ENCODE measurements around the gene ZNF808.

DNA sequence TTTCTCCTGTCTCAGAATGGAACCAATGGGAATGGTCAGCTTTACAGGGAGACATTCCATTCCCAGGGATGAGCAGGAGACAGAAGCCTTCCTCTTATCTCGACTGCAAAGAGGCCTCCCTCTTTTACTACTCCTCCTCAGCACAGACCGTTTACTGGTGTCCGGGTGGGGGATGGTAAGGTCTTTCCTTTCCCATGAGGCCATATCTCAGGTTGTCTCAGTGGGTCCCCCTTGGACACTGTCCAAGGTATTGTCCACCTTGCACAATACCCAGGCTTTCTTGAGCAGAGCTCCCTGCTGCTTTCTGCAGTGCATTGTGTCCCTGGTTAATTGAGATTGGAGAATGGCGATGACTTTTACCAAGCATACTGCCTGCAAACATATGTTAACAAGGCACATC, 7.5 kb upstream of the ZNF808 start:
- TF ChIP-seq, protein P1, sequence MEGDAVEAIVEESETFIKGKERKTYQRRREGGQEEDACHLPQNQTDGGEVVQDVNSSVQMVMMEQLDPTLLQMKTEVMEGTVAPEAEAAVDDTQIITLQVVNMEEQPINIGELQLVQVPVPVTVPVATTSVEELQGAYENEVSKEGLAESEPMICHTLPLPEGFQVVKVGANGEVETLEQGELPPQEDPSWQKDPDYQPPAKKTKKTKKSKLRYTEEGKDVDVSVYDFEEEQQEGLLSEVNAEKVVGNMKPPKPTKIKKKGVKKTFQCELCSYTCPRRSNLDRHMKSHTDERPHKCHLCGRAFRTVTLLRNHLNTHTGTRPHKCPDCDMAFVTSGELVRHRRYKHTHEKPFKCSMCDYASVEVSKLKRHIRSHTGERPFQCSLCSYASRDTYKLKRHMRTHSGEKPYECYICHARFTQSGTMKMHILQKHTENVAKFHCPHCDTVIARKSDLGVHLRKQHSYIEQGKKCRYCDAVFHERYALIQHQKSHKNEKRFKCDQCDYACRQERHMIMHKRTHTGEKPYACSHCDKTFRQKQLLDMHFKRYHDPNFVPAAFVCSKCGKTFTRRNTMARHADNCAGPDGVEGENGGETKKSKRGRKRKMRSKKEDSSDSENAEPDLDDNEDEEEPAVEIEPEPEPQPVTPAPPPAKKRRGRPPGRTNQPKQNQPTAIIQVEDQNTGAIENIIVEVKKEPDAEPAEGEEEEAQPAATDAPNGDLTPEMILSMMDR (IDR thresholded peaks at IDR 0.05): no peak
- TF ChIP-seq POLR2A (IDR thresholded peaks at IDR 0.05) (no peak), EP300 (IDR thresholded peaks at IDR 0.05) (no peak)
